ENCODE results near the gene GUCY1A2. TPM values are rescaled to one million over a fixed set of nuclear protein-coding genes. Genes with fewer than 3 reads are reported as not detected.
"Not testable (repeated sequence)": the region's sequence is repeated elsewhere in the genome, so short reads cannot be mapped to it uniquely, and the experiment has no call there.

GUCY1A2 gene
- total RNA-seq, 2 donors from 2014 or later: 3.7 to 5.3 TPM

DNA sequence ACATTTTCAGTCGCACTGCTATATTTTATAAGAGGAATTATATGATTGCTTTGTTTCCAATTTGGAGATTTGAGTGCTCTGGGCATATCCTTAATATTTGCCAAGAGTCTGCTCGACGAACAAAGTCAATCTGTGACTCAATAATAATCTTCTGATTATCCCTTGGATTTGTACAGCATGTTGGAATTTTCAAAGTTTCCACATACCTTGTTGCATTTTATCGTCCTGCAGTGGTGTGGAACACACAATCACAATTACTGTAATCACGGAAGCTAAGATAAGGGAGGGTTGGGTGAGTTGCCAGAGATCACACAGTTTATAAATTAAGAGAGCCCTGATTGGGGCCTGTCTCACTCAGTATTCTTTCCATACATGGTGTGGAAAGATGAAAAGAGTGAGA lies 189.3 kb downstream of the GUCY1A2 start:
- Mint-ChIP-seq H3K27me3 (ENCODE audit: insufficient read depth) (no peaks in the 10 kb centered on the region), H3K36me3 (ENCODE audit: low read depth) (no peaks in the 10 kb centered on the region), H3K4me1 (peaks cover 3% of the 10 kb centered on the region), H3K27ac (no peak overlapping the region), H3K9me3 (no peaks in the 10 kb centered on the region), H3K4me3 (no peak overlapping the region)
- TF ChIP-seq, protein P1, sequence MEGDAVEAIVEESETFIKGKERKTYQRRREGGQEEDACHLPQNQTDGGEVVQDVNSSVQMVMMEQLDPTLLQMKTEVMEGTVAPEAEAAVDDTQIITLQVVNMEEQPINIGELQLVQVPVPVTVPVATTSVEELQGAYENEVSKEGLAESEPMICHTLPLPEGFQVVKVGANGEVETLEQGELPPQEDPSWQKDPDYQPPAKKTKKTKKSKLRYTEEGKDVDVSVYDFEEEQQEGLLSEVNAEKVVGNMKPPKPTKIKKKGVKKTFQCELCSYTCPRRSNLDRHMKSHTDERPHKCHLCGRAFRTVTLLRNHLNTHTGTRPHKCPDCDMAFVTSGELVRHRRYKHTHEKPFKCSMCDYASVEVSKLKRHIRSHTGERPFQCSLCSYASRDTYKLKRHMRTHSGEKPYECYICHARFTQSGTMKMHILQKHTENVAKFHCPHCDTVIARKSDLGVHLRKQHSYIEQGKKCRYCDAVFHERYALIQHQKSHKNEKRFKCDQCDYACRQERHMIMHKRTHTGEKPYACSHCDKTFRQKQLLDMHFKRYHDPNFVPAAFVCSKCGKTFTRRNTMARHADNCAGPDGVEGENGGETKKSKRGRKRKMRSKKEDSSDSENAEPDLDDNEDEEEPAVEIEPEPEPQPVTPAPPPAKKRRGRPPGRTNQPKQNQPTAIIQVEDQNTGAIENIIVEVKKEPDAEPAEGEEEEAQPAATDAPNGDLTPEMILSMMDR (conservative IDR thresholded peaks at IDR 0.05): no peak
- no peak for DNase-seq
- Histone ChIP-seq H3K27ac (ENCODE audit: low read depth, low read length) (no peak overlapping the region), H3K9me3 (ENCODE audit: control insufficient read depth, low read length) (no peaks in the 10 kb centered on the region), H3K36me3 (ENCODE audit: control insufficient read depth, insufficient read depth, low read length) (no peaks in the 10 kb centered on the region), H3K4me1 (ENCODE audit: control insufficient read depth, insufficient read depth, low read length) (no peaks in the 10 kb centered on the region), H3K27me3 (ENCODE audit: control insufficient read depth, insufficient read depth, low read length, poor library complexity, severe bottlenecking) (no peaks in the 10 kb centered on the region), H3K4me3 (ENCODE audit: low read length) (no peak overlapping the region), H3K9ac (ENCODE audit: extremely low read depth, low read length, poor library complexity, severe bottlenecking) (no peak overlapping the region)
- 92 to 100% methylated on average over 3 to 5 of the region's 5 CpGs for WGBS, 2 experiments (ENCODE audit: insufficient coverage in 1 of 2, insufficient read length in 1 of 2)

DNA sequence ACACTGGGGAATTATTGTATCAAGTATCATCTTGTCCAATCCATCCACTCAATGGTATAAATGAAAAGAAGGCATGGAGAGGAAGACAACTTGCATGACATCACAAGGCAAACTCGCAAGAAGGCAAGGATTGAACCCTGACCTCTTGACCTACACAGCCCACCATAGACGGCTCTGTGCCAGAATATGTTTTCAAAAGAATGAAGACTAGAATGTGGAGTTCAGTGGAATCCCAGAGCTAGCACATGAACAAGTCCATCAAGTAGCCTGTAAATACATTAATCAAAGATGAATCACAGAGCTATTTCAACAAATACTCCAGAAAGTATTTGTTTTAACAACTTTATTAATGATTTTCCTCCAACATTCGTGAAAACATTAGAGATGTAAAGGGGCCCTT lies 189.7 kb downstream of the GUCY1A2 start:
- Histone ChIP-seq H3K9me3 (ENCODE audit: control insufficient read depth, low read length) (no peaks in the 10 kb centered on the region), H3K36me3 (ENCODE audit: control insufficient read depth, insufficient read depth, low read length) (no peaks in the 10 kb centered on the region), H3K27ac (ENCODE audit: low read depth, low read length) (no peak overlapping the region), H3K27me3 (ENCODE audit: control insufficient read depth, insufficient read depth, low read length, poor library complexity, severe bottlenecking) (no peaks in the 10 kb centered on the region), H3K9ac (ENCODE audit: extremely low read depth, low read length, poor library complexity, severe bottlenecking) (no peak overlapping the region), H3K4me1 (ENCODE audit: control insufficient read depth, insufficient read depth, low read length) (no peaks in the 10 kb centered on the region), H3K4me3 (ENCODE audit: low read length) (no peak overlapping the region)
- 94% methylated on average over 3 of the region's 3 CpGs; no CpG with 5 or more reads in 1 of the 2 experiments for WGBS, 2 experiments (ENCODE audit: insufficient coverage in 1 of 2, insufficient read length in 1 of 2)
- H3K27me3 Mint-ChIP-seq (ENCODE audit: insufficient read depth): no peaks in the 10 kb centered on the region
- H3K9me3 Mint-ChIP-seq: no peaks in the 10 kb centered on the region
- TF ChIP-seq, protein P1 (conservative IDR thresholded peaks at IDR 0.05): no peak
- H3K27ac Mint-ChIP-seq: no peak overlapping the region
- H3K4me3 Mint-ChIP-seq: no peak overlapping the region
- DNase-seq: no peak
- H3K4me1 Mint-ChIP-seq: peaks cover 4% of the 10 kb centered on the region
- no peaks in the 10 kb centered on the region for H3K36me3 Mint-ChIP-seq (ENCODE audit: low read depth)

DNA sequence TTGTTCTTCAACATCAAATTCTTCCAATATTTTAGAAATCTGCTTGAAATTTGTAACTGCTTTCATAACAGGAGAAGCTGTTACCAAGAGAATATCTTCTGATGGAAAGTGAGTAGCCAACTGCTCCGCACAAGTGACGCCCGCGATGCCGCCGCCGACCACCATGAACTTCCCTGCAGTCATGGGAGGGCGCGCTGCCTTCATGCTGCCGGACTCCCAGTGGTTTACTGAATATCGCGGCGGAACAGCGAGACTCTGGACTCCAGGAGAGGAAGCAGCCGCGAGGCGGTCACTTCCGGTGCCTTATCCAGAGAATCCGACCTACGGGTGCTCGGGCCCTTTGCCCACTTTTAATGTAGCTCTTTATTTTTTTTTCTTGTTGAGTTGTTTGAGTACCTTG lies 190.6 kb downstream of the GUCY1A2 start:
- H3K4me3 ChIP-seq (ENCODE audit: low read length): no peak overlapping the region
- no peak for DNase-seq
- no peaks in the 10 kb centered on the region for H3K27me3 Mint-ChIP-seq (ENCODE audit: insufficient read depth)
- no peaks in the 10 kb centered on the region for H3K36me3 ChIP-seq (ENCODE audit: control insufficient read depth, insufficient read depth, low read length)
- H3K4me1 ChIP-seq (ENCODE audit: control insufficient read depth, insufficient read depth, low read length): no peaks in the 10 kb centered on the region
- no peaks in the 10 kb centered on the region for H3K9me3 ChIP-seq (ENCODE audit: control insufficient read depth, low read length)
- 97 to 98% methylated on average over 17 to 21 of the region's 21 CpGs for WGBS, 2 experiments (ENCODE audit: insufficient coverage in 1 of 2, insufficient read length in 1 of 2)
- no peak overlapping the region for H3K4me3 Mint-ChIP-seq
- H3K9me3 Mint-ChIP-seq: no peaks in the 10 kb centered on the region
- H3K27me3 ChIP-seq (ENCODE audit: control insufficient read depth, insufficient read depth, low read length, poor library complexity, severe bottlenecking): no peaks in the 10 kb centered on the region
- peaks cover 2% of the 10 kb centered on the region for H3K4me1 Mint-ChIP-seq
- no peaks in the 10 kb centered on the region for H3K36me3 Mint-ChIP-seq (ENCODE audit: low read depth)
- H3K27ac ChIP-seq (ENCODE audit: low read depth, low read length): no peak overlapping the region
- no peak overlapping the region for H3K9ac ChIP-seq (ENCODE audit: extremely low read depth, low read length, poor library complexity, severe bottlenecking)
- no peak overlapping the region for H3K27ac Mint-ChIP-seq
- TF ChIP-seq, protein P1 (conservative IDR thresholded peaks at IDR 0.05): no peak

DNA sequence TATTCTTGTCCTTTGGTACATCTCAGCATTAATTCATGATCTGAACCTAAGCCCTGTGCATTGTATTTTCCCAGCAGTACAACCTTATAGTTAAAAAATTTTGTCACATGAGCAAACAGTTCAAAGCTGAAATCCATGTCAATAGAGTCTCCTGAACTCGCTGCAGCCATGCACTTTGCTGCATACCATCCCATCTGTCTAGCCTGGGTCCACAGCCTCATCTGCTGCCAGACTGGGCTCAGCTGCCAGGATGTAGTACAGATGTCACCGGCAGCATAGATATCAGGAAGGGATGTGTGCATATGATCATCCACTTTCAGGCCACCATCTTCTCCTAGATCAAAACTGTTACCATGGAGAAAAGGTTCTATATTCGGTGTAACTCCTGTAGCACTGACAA lies 191.7 kb downstream of the GUCY1A2 start:
- H3K9ac ChIP-seq (ENCODE audit: extremely low read depth, low read length, poor library complexity, severe bottlenecking); H3K27ac Mint-ChIP-seq; H3K27me3 ChIP-seq (ENCODE audit: control insufficient read depth, insufficient read depth, low read length, poor library complexity, severe bottlenecking); H3K36me3 Mint-ChIP-seq (ENCODE audit: low read depth); H3K4me3 Mint-ChIP-seq; H3K36me3 ChIP-seq (ENCODE audit: control insufficient read depth, insufficient read depth, low read length); H3K4me3 ChIP-seq (ENCODE audit: low read length); H3K27ac ChIP-seq (ENCODE audit: low read depth, low read length); H3K4me1 ChIP-seq (ENCODE audit: control insufficient read depth, insufficient read depth, low read length); H3K9me3 ChIP-seq (ENCODE audit: control insufficient read depth, low read length); H3K27me3 Mint-ChIP-seq (ENCODE audit: insufficient read depth); H3K9me3 Mint-ChIP-seq; DNase-seq: not testable (repeated sequence)
- H3K4me1 Mint-ChIP-seq: peaks cover 12% of the 10 kb centered on the region
- 88 to 100% methylated on average over 1 to 3 of the region's 3 CpGs for WGBS, 2 experiments (ENCODE audit: insufficient coverage in 1 of 2, insufficient read length in 1 of 2)

All from endodermal cell (in vitro differentiated cells).